ENCODE measurements around the gene PDE2A. TPM values are rescaled to one million over a fixed set of nuclear protein-coding genes. Genes with fewer than 3 reads are reported as not detected.

PDE2A gene
- total and polyA plus RNA-seq, 2 donors (not counting 3 experiments of a cell fraction or from before 2014, with no cell fraction given), result 14.8 to 16.8 TPM

DNA sequence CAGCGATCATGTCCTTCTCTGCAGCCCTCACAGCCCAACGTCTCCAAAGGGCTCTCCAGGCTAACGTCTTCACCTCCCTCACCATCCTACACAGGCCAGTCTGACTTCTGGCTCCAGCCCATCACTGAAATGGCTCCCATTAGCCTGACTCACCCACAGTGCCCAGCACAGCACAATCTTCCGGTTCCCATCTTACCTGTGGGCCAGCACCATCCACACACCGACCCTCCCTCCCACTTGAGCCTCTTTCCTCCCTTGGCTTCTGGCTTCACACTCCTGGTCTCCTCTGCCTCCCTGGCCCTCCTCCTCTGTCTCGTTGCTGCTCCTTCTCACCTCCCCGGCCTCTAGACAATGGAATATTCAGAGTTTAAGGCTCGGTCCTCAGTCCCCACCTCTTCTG is 51.2 kb downstream of the PDE2A start:
- peaks cover 19% of the 10 kb centered on the region for H3K4me1 ChIP-seq (ENCODE audit: control insufficient read depth, extremely low read depth, insufficient read depth, low read length)
- ChIA-PET CTCF (interaction anchor here (3.9 kb wide), 1 partner anchor 24 kb away, joined by 16 read pairs; no protein-coding TSS in a partner anchor), POLR2A (no interaction called here)
- intact Hi-C loops (cut with micrococcal nuclease) (no loop called here), dilution Hi-C loops (cut with MboI; ENCODE audit: extremely low pct_ligation_motif_present, low sequenced_read_pairs) (no loop called here)
- H3K9me1 ChIP-seq (replicated peaks; ENCODE audit: control insufficient read depth, extremely low read depth, insufficient read depth, low read length), result no peaks in the 10 kb centered on the region
- H3K4me3 ChIP-seq (replicated peaks in 1 of 3; ENCODE audit: insufficient read depth in 1 of 3, low read depth in 1 of 3, low read length in 3 of 3), result no peak overlapping the region
- H3K36me3 ChIP-seq (ENCODE audit: control insufficient read depth in 2 of 2, extremely low read depth in 1 of 2, insufficient read depth in 2 of 2, low read length in 2 of 2), result no peaks in the 10 kb centered on the region
- H3K4me2 ChIP-seq (ENCODE audit: insufficient read depth, low read length), result no peak overlapping the region
- H4K20me1 ChIP-seq (replicated peaks; ENCODE audit: control insufficient read depth, extremely low read depth, insufficient read depth, low read length), result no peaks in the 10 kb centered on the region
- DNase-seq (ENCODE audit: low read depth, low spot score) (no peak), FAIRE-seq (no peak)
- BruUV-seq (replicated peaks), result no TSS peak
- no peak overlapping the region for H3K9ac ChIP-seq (replicated peaks; ENCODE audit: extremely low read depth, insufficient read depth, low read length)
- H2AFZ ChIP-seq (ENCODE audit: low read depth, low read length), result no peak overlapping the region
- no peak overlapping the region for H3K27ac ChIP-seq (ENCODE audit: insufficient read depth, low read depth, low read length)
- no peaks in the 10 kb centered on the region for H3K9me3 ChIP-seq (replicated peaks; ENCODE audit: control insufficient read depth, insufficient read depth, low read length)
- H3K27me3 ChIP-seq (ENCODE audit: control insufficient read depth in 2 of 2, insufficient read depth in 2 of 2, low read length in 2 of 2), result no peaks in the 10 kb centered on the region
- TF ChIP-seq EZH2 (IDR thresholded peaks at IDR 0.05; ENCODE audit: borderline replicate concordance, low read depth, low read length, severe bottlenecking) (no peak), POLR2AphosphoS5 (IDR thresholded peaks at IDR 0.05; ENCODE audit: insufficient read depth, low read depth, low read length) (no peak), POLR2A (IDR thresholded peaks at IDR 0.05; ENCODE audit: low read depth, low read length) (no peak), GATA2 (IDR thresholded peaks at IDR 0.05; ENCODE audit: insufficient read depth, insufficient read length, low read depth, low read length) (no peak), JUN (IDR thresholded peaks at IDR 0.05; ENCODE audit: borderline replicate concordance, insufficient read depth, insufficient read length, low read depth) (no peak), MYC (IDR thresholded peaks at IDR 0.05; ENCODE audit: low read depth, low read length) (no peak), FOS (IDR thresholded peaks at IDR 0.05; ENCODE audit: borderline replicate concordance, insufficient read depth, low read length) (no peak)
- TF ChIP-seq, protein P1, sequence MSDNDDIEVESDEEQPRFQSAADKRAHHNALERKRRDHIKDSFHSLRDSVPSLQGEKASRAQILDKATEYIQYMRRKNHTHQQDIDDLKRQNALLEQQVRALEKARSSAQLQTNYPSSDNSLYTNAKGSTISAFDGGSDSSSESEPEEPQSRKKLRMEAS (IDR thresholded peaks at IDR 0.05; ENCODE audit: insufficient read depth, insufficient read length), result no peak
- TF ChIP-seq, protein P2, sequence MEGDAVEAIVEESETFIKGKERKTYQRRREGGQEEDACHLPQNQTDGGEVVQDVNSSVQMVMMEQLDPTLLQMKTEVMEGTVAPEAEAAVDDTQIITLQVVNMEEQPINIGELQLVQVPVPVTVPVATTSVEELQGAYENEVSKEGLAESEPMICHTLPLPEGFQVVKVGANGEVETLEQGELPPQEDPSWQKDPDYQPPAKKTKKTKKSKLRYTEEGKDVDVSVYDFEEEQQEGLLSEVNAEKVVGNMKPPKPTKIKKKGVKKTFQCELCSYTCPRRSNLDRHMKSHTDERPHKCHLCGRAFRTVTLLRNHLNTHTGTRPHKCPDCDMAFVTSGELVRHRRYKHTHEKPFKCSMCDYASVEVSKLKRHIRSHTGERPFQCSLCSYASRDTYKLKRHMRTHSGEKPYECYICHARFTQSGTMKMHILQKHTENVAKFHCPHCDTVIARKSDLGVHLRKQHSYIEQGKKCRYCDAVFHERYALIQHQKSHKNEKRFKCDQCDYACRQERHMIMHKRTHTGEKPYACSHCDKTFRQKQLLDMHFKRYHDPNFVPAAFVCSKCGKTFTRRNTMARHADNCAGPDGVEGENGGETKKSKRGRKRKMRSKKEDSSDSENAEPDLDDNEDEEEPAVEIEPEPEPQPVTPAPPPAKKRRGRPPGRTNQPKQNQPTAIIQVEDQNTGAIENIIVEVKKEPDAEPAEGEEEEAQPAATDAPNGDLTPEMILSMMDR (IDR thresholded peaks at IDR 0.05; ENCODE audit: extremely low read depth in 1 of 2, insufficient read depth in 1 of 2, low read depth in 1 of 2, low read length in 2 of 2), result no peak
- H3K79me2 ChIP-seq (ENCODE audit: control insufficient read depth, insufficient read depth, low read length), result no peaks in the 10 kb centered on the region

Measured in endothelial cell of umbilical vein (primary cell).